ENCODE results near the gene TMEM176A. TPM values are rescaled to one million over a fixed set of nuclear protein-coding genes. Genes with fewer than 3 reads are reported as not detected.
"Not testable (repeated sequence)": the region's sequence is repeated elsewhere in the genome, so short reads cannot be mapped to it uniquely, and the experiment has no call there.

The TMEM176A gene, protein sequence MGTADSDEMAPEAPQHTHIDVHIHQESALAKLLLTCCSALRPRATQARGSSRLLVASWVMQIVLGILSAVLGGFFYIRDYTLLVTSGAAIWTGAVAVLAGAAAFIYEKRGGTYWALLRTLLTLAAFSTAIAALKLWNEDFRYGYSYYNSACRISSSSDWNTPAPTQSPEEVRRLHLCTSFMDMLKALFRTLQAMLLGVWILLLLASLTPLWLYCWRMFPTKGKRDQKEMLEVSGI
- total RNA-seq, result 64.3 TPM
- long read RNA-seq, transcript TMEM176A-201 (7 exons, 1,261 nt), result minor isoform, 19 of 78 reads
- long read RNA-seq, transcript TMEM176A-210 (7 exons, 1,530 nt), result major isoform, 37 of 78 reads
- long read RNA-seq, partial matches to known transcripts, result 6 of 78 reads
- long read RNA-seq, other reads (novel, unspliced or antisense), result 16 of 78 reads

- no peak for DNase-seq (ENCODE audit: low spot score)
These were observed at the start of gene TMEM176A for GRCh38 chr7:150800581-150801241. Gene TMEM176A, plus strand, starts transcription at chr7:150800769. Its CDS starts 782 bp downstream, at chr7:150801551.

DNA sequence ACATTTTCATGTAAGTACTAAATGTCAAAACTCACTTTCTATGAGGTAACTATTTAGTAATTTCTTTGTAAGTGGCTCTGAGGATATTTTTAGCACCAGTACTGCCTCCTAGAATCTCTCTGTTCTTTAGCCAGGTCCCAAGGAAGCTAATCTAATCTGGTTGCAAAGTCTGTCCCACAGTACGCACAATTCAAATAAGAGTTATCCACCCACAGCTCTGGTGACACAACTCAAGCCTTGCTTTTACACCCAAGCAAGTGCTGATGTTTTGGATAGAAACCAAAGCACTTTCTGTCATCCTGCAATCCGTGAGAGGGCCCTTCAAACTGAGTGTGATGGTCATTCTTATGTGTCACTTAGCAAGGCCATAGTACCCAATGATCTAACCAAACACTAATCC is 48.9 kb upstream of the TMEM176A start:
- DNase-seq (ENCODE audit: low spot score), result no peak

- DNase-seq (ENCODE audit: low spot score), result no peak
These were observed 47.3 kb upstream of the TMEM176A start for GRCh38 chr7:150753239-150753638.

DNA sequence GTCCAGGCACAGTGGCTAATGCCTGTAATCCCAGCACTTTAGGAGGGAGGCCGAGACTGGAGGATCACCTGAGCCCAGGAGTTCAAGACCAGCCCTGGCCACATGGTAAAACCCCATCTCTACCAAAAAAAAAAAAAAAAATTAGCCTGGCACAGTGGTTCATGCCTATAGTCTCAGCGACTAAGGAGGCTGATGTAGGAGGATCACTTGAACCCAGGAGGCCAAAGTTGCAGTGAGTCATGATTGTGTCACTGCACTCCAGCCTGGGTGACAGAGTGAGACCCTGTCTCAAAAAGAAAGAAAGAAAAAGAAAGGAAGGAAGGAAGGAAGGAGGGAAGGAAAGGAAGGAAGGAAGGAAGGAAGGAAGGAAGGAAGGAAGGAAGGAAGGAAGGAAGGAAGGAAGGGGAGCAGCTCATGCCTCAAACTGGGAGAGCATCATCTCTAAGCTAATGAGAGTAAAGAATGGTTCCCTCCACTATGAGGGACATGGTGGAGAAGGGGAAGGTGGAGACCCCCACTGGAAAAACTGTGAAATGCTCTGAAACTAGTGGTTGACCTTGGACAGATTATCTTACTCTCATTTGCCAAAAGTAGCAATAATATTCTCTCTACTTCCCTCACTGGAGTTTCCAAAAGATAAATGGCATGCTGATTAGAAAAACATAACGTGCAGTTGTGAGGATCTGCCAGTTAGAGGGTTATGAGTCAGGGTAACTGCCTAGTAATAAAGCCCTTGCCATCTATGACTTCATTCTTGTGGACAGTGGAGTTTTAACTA is 46.6 kb upstream of the TMEM176A start:
- no peak for DNase-seq (ENCODE audit: low spot score)

- no peak for DNase-seq (ENCODE audit: low spot score)
These were observed 45.6 kb upstream of the TMEM176A start for GRCh38 chr7:150754951-150755350.

DNA sequence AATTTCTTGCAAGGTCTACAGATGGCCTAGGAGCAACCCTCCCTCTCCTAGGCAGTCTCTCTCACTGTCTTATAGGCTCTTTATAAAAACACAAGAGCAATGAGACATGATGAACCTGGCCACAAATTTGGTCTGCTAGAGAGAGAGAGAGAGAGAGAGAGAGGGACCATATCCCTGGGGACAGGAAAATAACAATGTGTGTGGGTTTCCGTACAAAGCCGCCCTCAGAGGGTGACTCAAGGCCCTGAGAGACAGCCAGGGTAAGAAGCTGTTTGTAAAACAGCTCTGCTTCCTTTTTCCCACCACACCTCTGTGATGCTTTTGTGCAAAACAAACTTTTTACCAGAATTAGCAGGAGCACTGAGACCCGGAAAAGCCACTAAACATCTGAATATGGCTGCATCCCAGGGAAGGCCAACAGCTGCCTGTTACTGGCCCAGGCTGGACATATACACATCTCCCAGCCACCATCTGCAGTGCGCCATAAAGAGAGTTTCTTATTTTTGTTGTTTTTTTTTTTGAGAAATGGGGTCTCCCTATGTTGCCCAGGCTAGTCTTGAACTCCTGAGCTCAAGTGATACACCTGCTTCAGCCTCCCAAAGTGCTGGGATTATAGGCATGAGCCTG is 45.0 kb upstream of the TMEM176A start:
- no peak for DNase-seq (ENCODE audit: low spot score)

- no peak for DNase-seq (ENCODE audit: low spot score)
These were observed 44.4 kb upstream of the TMEM176A start for GRCh38 chr7:150756166-150756565.

DNA sequence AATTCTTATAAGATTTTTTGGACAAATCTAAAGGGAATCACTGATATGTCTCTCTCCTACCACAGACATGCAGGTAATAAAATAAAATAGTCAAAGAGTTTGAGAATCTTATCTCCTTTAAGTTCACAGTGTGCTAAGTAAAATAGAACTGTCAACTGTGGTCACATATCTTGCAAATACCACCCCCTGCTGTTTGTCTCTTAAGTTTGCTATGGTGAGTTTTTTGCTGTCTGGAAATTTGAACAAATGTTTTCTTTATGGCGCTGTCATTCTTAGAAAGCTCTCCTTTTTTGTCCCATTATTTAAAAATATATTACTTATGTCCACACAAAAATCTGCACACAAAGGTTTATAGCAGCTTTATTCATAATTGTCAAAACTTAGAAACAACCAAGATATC is 43.7 kb upstream of the TMEM176A start:
- no peak for DNase-seq (ENCODE audit: low spot score)

- no peak for DNase-seq (ENCODE audit: low spot score)
These were observed 41.1 kb upstream of the TMEM176A start for GRCh38 chr7:150759479-150759878.

- no peak for DNase-seq (ENCODE audit: low spot score)
These were observed 34.2 kb upstream of the TMEM176A start for GRCh38 chr7:150766334-150766709.

GRCh38 chr7:150769768-150770167 is 30.8 kb upstream of the TMEM176A start:
- DNase-seq (ENCODE audit: low spot score), result no peak

- not testable (repeated sequence) for DNase-seq (ENCODE audit: low spot score)
These were observed 26.4 kb upstream of the TMEM176A start for GRCh38 chr7:150774131-150774530.

DNA sequence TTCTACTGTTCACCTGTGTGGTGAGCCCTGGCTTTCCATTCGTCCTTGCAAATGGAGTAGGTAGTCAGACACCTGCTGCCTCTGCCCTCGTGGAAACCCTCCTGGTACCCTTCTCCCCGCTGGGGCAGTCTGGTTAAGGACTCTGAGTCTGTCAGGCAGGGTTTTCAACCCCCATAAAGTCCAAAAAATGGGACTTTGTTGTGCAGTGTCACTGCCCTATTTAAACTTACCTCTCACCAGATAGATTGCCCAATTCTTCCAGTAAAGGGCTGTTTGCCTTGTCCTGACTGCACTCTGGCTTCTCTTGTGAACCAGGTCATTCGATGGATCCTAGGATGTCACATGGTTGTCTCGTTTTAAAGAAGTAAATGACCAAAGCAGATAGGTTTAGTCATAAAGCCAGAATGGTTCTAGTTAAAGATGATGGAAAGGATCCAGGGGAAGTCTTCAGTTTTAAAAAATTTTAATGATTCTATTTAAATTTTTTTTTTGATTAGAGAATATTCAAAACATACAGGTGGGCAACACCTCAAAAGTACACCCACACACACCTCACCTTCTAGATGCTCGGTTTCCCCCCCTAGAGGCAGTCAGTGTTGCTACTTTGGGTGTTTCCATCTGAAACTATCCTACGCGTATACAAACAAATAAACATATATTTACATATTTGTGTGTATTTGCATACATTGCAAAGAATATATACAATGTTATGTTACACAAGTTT is 22.4 kb upstream of the TMEM176A start:
- no peak for DNase-seq (ENCODE audit: low spot score)

GRCh38 chr7:150778738-150779301 is 21.7 kb upstream of the TMEM176A start:
- no peak for DNase-seq (ENCODE audit: low spot score)

- DNase-seq (ENCODE audit: low spot score), result no peak
These were observed 20.3 kb upstream of the TMEM176A start for GRCh38 chr7:150780292-150780691.

- DNase-seq (ENCODE audit: low spot score), result no peak
These were observed 19.5 kb upstream of the TMEM176A start for GRCh38 chr7:150781103-150781502.

DNA sequence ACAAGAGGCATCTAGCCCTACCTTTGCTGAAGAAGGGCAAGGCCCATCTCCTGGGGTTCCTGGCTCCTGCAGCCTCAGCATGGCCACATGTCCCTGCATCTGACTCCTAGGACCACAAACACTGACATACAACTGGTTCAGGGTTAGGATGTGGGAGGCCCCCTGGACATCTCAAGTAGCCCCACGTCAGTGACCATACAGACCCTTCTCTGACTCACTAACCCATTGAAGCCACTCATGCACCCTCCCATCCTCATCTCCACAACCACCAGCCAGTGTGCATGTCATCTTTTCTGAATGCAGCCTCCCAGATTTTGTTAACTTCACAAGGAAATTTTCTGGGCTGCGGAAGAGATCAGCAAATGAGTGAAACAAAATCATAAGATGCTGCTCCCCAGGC is 18.6 kb upstream of the TMEM176A start:
- DNase-seq (ENCODE audit: low spot score), result no peak

DNA sequence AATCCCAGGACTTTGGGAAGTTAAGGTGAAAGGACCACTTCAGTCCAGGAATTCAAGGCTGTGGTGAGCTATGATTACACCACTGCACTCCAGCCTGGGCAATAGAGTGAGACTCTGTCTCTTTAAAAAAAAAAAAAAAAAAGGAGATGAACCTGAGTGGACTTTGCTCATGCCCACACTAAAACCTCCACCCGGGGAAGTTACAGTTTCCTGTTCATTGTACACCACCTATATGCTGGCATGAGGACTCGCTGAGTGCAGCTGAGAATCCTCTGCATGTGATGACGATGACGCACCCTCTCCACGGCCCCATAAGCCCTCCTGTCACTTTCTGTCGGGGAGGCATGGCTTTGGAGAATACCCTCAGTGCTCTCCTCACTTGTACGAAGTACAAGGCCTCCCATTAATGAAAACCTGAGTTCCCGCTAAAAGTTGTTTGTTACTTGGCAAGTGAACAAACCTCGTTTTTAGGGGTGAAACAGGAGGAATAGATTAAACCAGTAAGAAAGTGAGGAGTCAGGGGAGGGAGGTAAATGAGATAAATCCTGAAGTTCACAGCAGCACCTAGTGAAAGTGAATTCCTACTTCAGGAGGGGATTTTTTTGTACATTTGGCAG is 16.3 kb upstream of the TMEM176A start:
- no peak for DNase-seq (ENCODE audit: low spot score)

DNA sequence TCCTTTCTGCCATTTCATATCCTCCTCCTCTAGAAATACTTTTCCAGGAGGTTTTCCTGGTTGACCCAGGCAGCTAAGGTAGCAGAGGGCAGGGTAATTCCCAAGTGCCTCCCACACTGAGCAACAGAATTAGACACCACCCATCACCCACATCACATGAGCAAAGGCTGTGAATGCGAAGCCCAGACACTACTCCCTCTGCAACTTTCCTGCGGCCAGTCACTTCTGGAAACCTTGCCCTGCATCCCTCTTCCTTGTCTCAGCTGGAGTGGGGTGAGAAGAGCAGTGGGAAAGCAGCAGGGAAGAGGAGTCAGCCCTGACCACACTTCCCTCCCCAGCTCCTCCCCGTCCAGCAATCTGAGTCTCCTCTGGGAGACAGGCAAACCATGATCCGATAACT is 15.6 kb upstream of the TMEM176A start:
- no peak for DNase-seq (ENCODE audit: low spot score)
